T-helper 17 cell (primary cell): ENCODE measurements around the gene GALT. TPM values are rescaled to one million over a fixed set of nuclear protein-coding genes. Genes with fewer than 3 reads are reported as not detected.
A peak's percentile ranks its signal among the peaks of the same experiment; 100 is the strongest.
"Not testable (repeated sequence)": the region's sequence is repeated elsewhere in the genome, so short reads cannot be mapped to it uniquely, and the experiment has no call there.

Source experiments
- ATAC-seq: fragments of 150-1000 bp; cut with Tn5 transposase; 2 replicates; pipeline ENCODE4 v1.10.0; 2021; ENCODE audit warnings: mild to moderate bottlenecking, moderate library complexity
- DNase-seq, 3 donors: peaks; one replicate each; pipeline versions ENCODE4 v3.0.0 to v3.0.0-alpha.2; 2020 to 2021
- H3K9me3 ChIP-seq: one replicate; pipeline ENCODE4 v1.7.0; 2013; ENCODE audit warnings: low read length, mild to moderate bottlenecking; ENCODE audit not compliant: control insufficient read depth, poor library complexity, severe bottlenecking
- H3K27ac Mint-ChIP-seq: one replicate; pipeline ENCODE4 v1.8.0; 2022; ENCODE audit warnings: mild to moderate bottlenecking, moderate library complexity, mixed read lengths
- H3K27me3 Mint-ChIP-seq: one replicate; pipeline ENCODE4 v1.8.0; 2022; ENCODE audit warnings: mixed read lengths
- H3K36me3 Mint-ChIP-seq: one replicate; pipeline ENCODE4 v1.8.0; 2022; ENCODE audit warnings: low read depth, mixed read lengths
- H3K4me1 Mint-ChIP-seq: one replicate; pipeline ENCODE4 v1.8.0; 2022; ENCODE audit warnings: mild to moderate bottlenecking, mixed read lengths
- H3K4me3 Mint-ChIP-seq: one replicate; pipeline ENCODE4 v1.8.0; 2022; ENCODE audit warnings: mild to moderate bottlenecking, moderate library complexity, mixed read lengths
- total RNA-seq, 4 donors: library from RNA in 2 of 4; stranded (reverse) in 2 of 4; gene quantifications; one replicate each; pipeline ENCODE4 v1.2.3 and lab custom pipeline; 2022 to 2026

Gene GALT
- total RNA-seq, 2 donors from 2014 or later = 155 to 208 TPM

DNA sequence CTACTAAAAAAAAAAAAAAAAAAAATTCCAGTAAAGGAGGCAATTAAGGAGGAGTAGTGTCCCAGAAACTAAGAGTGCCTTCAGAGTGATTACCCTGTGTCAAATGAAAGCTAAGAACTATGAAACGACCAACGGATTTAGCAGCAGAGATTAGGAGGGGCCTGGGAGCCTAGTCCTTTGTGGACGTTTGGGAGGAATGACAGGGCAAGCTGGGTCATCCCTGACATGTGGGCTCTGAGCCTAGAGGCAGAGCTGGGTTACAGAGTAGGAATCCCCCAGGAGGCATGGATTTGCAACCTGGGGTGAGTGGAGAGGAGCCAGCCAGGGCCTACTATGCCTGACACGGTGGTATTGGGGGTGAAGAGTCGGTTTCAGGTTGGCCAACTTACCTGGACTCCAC, 13.3 kb upstream of the GALT start:
- Mint-ChIP-seq H3K27ac (no peak overlapping the region), H3K4me3 (no peak overlapping the region), H3K27me3 (peaks cover 21% of the 10 kb centered on the region), H3K36me3 (peaks cover 5% of the 10 kb centered on the region), H3K4me1 (peaks cover 51% of the 10 kb centered on the region)
- no peaks in the 10 kb centered on the region for H3K9me3 ChIP-seq
- no peak for ATAC-seq
- DNase-seq = no peak

DNA sequence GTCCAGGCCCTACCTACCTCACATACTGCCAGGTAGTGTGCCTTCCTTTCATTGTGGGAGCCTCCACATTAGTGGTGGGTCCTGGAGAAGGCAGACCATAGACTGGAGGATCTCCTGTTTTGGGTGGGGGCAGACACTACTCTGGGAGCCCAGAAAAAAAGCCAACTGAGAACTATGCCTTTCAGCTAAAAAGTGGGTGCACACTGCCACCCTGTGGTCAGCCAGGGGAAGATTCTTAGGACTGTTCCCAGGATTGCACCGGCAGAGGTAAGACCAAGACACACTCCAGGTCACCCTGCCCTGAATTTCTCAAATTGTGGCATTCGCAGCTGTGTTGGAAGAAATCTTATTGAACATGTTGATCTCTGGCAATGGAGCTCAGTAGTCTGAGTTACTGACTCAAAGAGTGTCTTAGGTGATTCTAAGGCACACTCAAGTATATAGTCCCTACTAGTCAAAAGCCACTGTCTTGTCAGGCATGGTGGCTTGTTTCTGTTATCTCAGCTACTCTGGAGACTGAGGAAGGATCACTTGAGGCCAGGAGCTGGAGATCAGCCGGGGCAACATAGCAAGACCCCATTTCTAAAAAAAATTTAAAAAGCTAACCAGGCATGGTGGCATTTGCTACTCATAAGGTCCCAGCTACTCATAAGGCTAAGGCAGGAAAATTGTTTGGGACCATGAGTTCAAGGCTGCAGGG, 12.5 kb upstream of the GALT start:
- Mint-ChIP-seq H3K36me3 (no peaks in the 10 kb centered on the region), H3K4me3 (no peak overlapping the region), H3K27ac (no peak overlapping the region), H3K27me3 (peaks cover 14% of the 10 kb centered on the region), H3K4me1 (peaks cover 53% of the 10 kb centered on the region)
- ATAC-seq = peak; percentile 29
- DNase-seq = peak; percentile 61 to 71 (median 62)
- H3K9me3 ChIP-seq = no peaks in the 10 kb centered on the region

DNA sequence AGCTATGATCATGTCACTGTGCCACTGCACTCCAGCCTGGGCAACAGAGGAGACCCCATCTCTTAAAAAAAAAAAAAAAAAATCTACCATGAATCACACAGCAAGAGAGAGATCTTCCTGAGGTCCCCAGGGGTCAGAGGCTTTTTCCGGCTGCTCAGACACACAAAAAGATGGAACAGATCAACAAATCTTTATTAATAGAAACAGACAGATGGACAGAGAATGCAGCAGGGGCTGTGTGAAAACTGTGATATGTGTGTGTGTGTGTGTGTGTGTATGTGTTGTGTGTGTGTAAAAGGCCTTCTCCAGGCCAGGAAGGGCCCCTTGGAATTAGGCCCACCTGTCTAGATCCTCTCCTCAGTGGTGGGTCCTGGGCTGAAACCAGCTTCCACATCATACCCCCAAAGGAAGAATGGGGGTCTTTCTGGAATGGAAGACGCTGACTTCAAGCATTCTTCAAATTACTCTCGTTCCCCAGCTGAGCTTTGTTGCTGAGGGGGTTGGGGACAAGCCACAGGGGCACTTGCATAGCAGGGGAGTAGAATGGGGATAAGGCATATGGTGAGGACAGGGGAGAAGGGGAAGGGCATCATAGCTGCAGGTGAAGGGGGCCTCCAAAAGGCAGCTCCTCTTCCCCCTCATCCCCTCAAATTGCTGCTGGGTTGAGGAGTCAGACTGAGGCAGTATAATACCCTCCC, 11.8 kb upstream of the GALT start:
- Mint-ChIP-seq H3K27me3 (peaks cover 9% of the 10 kb centered on the region), H3K27ac (no peak overlapping the region), H3K36me3 (no peaks in the 10 kb centered on the region), H3K4me1 (peaks cover 49% of the 10 kb centered on the region), H3K4me3 (peak overlapping the region; percentile 59)
- DNase-seq = no peak
- no peak for ATAC-seq
- no peaks in the 10 kb centered on the region for H3K9me3 ChIP-seq

DNA sequence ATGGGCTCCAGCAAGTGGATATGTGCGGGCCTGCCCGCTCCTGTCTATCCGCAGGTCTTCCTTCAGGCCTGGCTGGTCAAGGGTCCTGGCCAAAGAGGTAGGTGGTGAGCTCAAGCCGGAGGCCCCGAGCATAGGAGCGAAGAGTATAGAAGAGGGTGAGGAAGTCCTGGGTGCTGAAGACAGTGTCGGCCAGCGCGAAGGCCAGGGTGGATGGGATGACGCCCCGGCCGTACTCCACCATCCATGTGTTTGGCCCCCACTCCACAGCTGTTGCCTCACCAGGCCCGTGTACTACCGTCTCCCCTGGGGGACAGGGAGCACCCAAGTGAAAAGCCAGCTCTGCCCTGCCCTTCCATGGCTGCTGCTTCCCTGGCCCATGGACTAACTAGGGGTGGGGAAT, 10.9 kb upstream of the GALT start:
- DNase-seq (no peak), ATAC-seq (no peak)
- Mint-ChIP-seq H3K27me3 (peaks cover under 1% of the 10 kb centered on the region), H3K4me3 (peak overlapping the region; percentile 92), H3K36me3 (no peaks in the 10 kb centered on the region), H3K4me1 (peaks cover 42% of the 10 kb centered on the region), H3K27ac (no peak overlapping the region)
- no peaks in the 10 kb centered on the region for H3K9me3 ChIP-seq

DNA sequence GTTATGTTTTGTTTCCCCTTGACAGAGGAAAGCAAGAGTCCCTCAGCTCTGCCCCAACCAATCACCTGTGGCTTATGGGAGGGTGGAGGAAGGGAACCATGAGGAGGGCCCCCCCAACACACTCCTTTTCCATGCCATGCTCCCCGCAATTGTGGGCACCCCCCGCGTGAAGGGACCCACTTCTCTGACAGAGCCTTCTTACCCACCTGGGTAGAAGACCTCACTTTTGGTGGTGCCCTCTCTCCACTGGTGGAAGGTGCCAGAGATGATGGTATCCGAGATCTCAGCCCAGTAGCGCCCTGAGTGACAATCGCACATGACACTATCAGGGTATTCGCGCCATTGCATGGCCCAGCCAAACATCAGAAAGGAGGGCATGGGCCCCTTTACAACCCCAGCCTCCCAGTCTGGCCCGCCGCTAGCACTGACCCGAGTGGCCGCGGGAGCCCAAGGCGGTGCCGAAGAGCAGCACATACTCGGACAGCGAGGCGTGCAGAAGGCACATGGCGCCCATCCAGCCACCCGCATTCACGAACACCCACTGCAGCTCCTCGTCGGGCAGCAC, 9.6 kb upstream of the GALT start:
- ATAC-seq (no peak), DNase-seq (no peak)
- Mint-ChIP-seq H3K4me3 (peak overlapping the region; percentile 92), H3K27me3 (no peaks in the 10 kb centered on the region), H3K27ac (peak overlapping the region; percentile 85), H3K4me1 (peaks cover 44% of the 10 kb centered on the region), H3K36me3 (no peaks in the 10 kb centered on the region)
- H3K9me3 ChIP-seq = no peaks in the 10 kb centered on the region

DNA sequence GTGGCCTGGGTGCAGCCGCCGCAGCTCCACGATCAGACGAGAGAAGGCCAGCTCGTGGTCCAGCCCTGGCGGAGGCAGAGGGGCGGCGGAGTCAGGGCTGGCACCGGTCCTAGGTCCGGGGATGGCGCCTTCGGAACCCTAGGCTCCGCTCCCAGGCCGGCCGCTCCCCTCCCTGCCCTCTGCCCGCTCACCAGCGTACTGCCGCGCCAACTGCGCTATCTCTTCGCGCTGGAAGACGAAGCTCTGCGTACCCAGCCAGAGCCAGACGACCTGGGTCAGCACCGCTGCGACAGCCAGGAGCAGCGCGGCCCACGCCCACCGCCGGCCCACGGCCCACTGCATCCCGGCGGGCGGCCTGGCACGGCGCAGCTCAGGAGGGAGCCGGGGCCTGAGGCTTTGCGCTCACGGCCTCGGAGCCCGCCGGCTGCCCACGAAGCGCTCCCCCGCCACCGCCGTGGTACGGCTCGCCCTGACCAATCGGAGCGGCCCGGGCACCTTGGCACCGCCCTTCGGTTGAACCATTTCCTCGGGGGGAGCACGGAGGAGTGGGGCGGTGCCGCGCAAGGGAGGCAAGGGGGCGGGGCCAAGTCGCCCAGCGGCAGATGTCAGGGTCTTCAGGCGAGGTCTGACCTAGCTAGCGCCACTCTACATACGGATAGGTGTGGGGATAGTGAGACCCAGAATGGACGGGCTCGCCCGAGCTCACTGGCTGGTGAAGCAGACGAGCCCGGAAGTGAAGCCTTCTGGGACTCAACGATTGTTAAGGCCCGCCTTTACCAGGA, 8.9 kb upstream of the GALT start, which contains the start of gene SIGMAR1:
Gene SIGMAR1, minus strand, starts transcription at position 432 of the 782 bp plus-strand sequence. Its CDS starts 90 bp downstream, at position 342.
- ATAC-seq (peak; percentile 95), DNase-seq (peak; percentile 90 to 92 (median 91))
- H3K4me3 Mint-ChIP-seq = peak within 1 kb of the TSS; percentile 92
- no peaks in the 10 kb centered on the region for H3K36me3 Mint-ChIP-seq
- no peaks in the 10 kb centered on the region for H3K27me3 Mint-ChIP-seq
- peaks cover 39% of the 10 kb centered on the region for H3K4me1 Mint-ChIP-seq
- no peaks in the 10 kb centered on the region for H3K9me3 ChIP-seq
- H3K27ac Mint-ChIP-seq = peak within 1 kb of the TSS; percentile 98

DNA sequence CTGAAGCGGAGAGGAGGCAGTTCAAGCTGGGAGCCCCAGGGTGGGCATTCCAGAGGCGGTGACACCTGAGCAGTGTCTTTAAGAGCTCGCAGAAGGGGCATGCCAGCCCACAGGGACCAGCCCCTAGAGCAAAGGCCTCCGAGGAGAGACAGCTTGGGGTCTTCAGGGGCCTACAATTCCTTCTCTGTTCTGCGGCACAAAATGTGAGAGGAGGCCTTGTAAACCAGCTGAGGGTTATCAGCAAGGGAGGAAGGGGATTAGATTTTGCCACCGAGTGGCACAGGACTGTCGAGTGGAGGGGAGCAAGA, 8.4 kb upstream of the GALT start:
- ATAC-seq (no peak), DNase-seq (no peak)
- H3K27me3 Mint-ChIP-seq = no peaks in the 10 kb centered on the region
- peak overlapping the region; percentile 92 for H3K4me3 Mint-ChIP-seq
- no peaks in the 10 kb centered on the region for H3K36me3 Mint-ChIP-seq
- peak overlapping the region; percentile 98 for H3K27ac Mint-ChIP-seq
- peaks cover 36% of the 10 kb centered on the region for H3K4me1 Mint-ChIP-seq
- no peaks in the 10 kb centered on the region for H3K9me3 ChIP-seq

DNA sequence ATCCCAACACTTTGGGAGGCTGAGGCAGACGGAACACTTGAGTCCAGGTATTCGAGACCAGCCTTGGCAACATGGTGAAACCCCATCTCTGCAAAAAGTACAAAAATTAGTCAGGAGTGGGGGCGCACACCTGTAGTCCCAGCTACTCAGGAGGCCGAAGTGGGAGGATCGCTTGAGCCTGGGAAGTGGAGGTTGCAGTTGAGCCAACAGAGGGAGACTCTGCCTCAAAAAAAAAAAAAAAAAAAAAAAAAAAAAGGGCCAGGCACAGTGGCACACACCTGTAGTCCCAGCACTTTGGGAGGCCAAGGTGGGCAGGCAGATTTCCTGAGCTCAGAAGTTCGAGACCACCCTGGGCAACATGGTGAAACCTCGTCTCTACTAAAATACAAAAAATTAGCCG, 7.2 kb upstream of the GALT start:
- H3K9me3 ChIP-seq, H3K27ac Mint-ChIP-seq, H3K27me3 Mint-ChIP-seq, H3K4me3 Mint-ChIP-seq, ATAC-seq, DNase-seq, H3K36me3 Mint-ChIP-seq: not testable (repeated sequence)
- H3K4me1 Mint-ChIP-seq = peaks cover 28% of the 10 kb centered on the region

DNA sequence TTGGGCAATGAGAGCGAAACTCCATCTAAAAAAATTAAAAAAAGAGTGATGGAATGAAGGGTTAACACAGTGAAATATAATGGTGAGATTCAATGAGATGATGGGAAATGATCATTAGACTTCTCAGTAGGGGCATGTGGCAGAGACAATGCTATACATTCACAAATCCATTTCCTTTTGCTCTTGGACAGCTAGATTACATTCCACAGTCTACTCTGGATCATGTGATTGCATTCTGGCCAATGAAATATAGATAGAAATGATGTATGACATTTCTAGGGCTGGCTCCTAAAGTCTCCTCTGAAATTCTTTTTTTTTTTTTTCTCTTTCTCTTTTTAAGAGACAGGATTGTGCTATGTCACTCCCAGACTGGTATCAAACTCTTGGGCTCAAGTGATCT, 3.8 kb upstream of the GALT start:
- no peak for ATAC-seq
- Mint-ChIP-seq H3K36me3 (no peaks in the 10 kb centered on the region), H3K4me3 (no peak overlapping the region)

DNA sequence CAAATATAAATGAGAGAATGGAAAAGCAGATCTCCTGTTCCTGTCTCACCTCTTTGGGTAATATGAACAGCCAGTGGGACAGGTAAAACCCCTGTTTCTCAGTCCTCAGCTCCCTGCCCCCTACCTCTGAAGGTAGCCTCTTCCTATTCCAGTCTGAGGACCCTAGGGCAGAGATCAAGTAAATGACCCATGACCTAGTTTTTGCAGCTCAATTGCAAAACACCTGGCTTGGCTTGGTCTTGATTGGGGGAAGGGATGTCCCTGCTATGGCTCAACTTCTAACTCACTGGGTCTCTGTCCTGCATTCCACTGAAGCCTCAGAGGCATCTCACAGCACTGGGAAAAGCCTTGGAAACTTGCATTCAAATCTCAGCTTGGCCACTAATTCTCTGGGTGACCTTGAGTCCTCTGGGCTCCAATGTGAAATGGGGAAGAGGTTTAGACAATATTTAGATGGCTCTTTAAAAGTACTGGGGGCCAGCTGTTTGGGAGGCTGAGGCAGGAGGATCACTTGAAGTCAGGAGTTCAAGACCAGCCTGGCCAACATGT, 1.6 kb upstream of the GALT start:
- ATAC-seq = no peak
- no peak for DNase-seq
- Mint-ChIP-seq H3K27ac (no peak overlapping the region), H3K36me3 (peaks cover 5% of the 10 kb centered on the region), H3K27me3 (no peaks in the 10 kb centered on the region), H3K4me1 (peaks cover 26% of the 10 kb centered on the region), H3K4me3 (no peak overlapping the region)
- no peaks in the 10 kb centered on the region for H3K9me3 ChIP-seq

More for the DNA sequence above, 3.8 kb upstream of the GALT start:
- Mint-ChIP-seq H3K27me3 (no peaks in the 10 kb centered on the region), H3K27ac (no peak overlapping the region), H3K4me1 (peaks cover 19% of the 10 kb centered on the region)
- no peak for DNase-seq
- no peaks in the 10 kb centered on the region for H3K9me3 ChIP-seq

DNA sequence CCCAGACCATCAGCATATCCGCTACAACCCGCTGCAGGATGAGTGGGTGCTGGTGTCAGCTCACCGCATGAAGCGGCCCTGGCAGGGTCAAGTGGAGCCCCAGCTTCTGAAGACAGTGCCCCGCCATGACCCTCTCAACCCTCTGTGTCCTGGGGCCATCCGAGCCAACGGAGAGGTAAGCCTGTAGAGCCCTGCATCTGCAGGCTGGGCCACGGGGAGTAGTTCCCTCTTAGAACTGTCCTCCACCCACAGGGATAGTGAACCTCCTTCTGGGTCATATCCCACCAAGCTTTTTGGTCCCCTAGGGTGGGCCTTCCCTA, 569 bp downstream of the GALT start:
- H3K36me3 Mint-ChIP-seq = peaks cover 5% of the 10 kb centered on the region
- H3K9me3 ChIP-seq = no peaks in the 10 kb centered on the region
- peak overlapping the region; percentile 87 for H3K27ac Mint-ChIP-seq
- H3K4me1 Mint-ChIP-seq = peaks cover 26% of the 10 kb centered on the region
- peak overlapping the region; percentile 95 for H3K4me3 Mint-ChIP-seq
- H3K27me3 Mint-ChIP-seq = no peaks in the 10 kb centered on the region
- ATAC-seq (no peak), DNase-seq (no peak)

DNA sequence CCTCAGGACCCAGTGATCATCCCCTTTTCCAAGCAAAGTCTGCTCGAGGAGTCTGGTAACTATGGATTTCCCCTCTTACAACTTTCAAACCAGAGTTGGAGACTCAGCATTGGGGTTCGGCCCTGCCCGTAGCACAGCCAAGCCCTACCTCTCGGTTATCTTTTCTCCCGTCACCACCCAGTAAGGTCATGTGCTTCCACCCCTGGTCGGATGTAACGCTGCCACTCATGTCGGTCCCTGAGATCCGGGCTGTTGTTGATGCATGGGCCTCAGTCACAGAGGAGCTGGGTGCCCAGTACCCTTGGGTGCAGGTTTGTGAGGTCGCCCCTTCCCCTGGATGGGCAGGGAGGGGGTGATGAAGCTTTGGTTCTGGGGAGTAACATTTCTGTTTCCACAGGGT, 1.2 kb downstream of the GALT start:
- H3K27me3 Mint-ChIP-seq = no peaks in the 10 kb centered on the region

DNA sequence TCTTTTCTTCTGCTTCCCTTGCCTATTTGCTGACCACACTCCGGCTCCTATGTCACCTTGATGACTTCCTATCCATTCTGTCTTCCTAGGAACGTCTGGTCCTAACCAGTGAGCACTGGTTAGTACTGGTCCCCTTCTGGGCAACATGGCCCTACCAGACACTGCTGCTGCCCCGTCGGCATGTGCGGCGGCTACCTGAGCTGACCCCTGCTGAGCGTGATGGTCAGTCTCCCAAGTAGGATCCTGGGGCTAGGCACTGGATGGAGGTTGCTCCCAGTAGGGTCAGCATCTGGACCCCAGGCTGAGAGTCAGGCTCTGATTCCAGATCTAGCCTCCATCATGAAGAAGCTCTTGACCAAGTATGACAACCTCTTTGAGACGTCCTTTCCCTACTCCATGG, 2.2 kb downstream of the GALT start:
- Mint-ChIP-seq H3K27ac (no peak overlapping the region), H3K4me3 (peak overlapping the region; percentile 43), H3K27me3 (no peaks in the 10 kb centered on the region), H3K36me3 (peaks cover 8% of the 10 kb centered on the region), H3K4me1 (peaks cover 38% of the 10 kb centered on the region)
- DNase-seq = no peak
- no peaks in the 10 kb centered on the region for H3K9me3 ChIP-seq
- ATAC-seq = no peak

More for the DNA sequence above, 1.2 kb downstream of the GALT start:
- peak; percentile 10 for ATAC-seq
- Mint-ChIP-seq H3K4me3 (peak overlapping the region; percentile 95), H3K27ac (peak overlapping the region; percentile 87), H3K36me3 (peaks cover 8% of the 10 kb centered on the region), H3K4me1 (peaks cover 32% of the 10 kb centered on the region)
- H3K9me3 ChIP-seq = no peaks in the 10 kb centered on the region
- no peak for DNase-seq
